Measurements from ENCODE around the gene TELO2.

DNA sequence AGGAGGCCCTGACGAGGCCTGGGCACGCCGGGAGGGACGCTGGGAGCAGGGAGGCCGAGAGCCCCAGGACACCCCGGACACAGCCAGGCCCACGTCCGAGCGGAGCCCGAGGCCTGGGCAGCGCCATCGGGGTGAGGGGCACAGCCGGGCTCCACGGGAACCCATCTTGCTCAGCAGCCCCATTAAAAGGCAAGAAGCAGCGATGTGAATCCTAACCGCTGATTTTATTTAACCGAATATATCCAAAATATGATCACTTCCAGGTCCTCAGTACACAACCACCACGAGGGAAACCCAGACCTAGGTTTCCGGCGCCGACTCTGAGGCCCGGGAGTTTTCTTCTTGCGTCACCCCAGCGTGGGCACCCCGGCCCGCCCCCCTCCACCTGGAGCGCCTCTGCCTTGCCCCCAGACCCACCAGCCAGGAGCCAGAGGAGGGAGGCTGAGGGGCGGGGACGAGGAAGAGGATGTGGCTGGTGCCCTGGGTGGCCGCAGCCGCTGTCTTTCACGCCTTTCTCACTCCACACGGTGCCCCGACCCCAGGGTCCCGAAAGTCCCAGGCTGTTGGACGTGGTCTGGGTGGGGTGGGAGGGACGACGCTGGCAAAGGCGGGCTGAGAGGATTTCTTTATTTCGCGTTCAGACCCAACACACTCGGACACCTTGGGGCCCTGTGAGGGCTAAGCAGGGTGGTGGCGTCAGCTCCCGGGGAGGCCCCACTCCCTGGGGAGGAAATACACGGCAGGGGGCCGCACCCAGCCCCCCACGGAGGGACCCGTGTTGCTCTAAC lies 48.2 kb upstream of the TELO2 start:
- TF ChIP-seq, protein P1, sequence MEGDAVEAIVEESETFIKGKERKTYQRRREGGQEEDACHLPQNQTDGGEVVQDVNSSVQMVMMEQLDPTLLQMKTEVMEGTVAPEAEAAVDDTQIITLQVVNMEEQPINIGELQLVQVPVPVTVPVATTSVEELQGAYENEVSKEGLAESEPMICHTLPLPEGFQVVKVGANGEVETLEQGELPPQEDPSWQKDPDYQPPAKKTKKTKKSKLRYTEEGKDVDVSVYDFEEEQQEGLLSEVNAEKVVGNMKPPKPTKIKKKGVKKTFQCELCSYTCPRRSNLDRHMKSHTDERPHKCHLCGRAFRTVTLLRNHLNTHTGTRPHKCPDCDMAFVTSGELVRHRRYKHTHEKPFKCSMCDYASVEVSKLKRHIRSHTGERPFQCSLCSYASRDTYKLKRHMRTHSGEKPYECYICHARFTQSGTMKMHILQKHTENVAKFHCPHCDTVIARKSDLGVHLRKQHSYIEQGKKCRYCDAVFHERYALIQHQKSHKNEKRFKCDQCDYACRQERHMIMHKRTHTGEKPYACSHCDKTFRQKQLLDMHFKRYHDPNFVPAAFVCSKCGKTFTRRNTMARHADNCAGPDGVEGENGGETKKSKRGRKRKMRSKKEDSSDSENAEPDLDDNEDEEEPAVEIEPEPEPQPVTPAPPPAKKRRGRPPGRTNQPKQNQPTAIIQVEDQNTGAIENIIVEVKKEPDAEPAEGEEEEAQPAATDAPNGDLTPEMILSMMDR (IDR thresholded peaks at IDR 0.05) = no peak
- no peak for TF ChIP-seq POLR2A (IDR thresholded peaks at IDR 0.05)

Data from esophagus squamous epithelium (tissue), 4 donors.